MM.1S (cell line): ENCODE results near the gene MYPN.

Source experiments
- CTCF ChIP-seq: fragments of 300-600 bp; sonication (generic); IDR thresholded peaks from 2 replicates; pipeline ENCODE4 v1.5.1; 2016; ENCODE audit warnings: antibody characterized with exemption, low read length, mixed read lengths
- EZH2 ChIP-seq: fragments of 300-600 bp; sonication (generic); optimal IDR thresholded peaks from 2 replicates; pipeline ENCODE3; 2017; ENCODE audit warnings: low read depth, mild to moderate bottlenecking, antibody characterized with exemption, low read length, mixed read lengths
- EZH2phosphoT487 ChIP-seq: fragments of 300-600 bp; sonication (generic); IDR thresholded peaks from 2 replicates; pipeline ENCODE4 v1.6.1; 2018; ENCODE audit warnings: antibody characterized with exemption, low read length

- TF ChIP-seq CTCF (no peak), EZH2 (no peak), EZH2phosphoT487 (no peak)
Observed at GRCh38 chr10:68090586-68090985, 18.7 kb upstream of the MYPN start.
